Keratinocyte (primary cell): ENCODE data around the gene SPINT3. TPM values are rescaled to one million over a fixed set of nuclear protein-coding genes. Genes with fewer than 3 reads are reported as not detected.

Experiments used
- DNase-seq: peaks from one replicate; pipeline ENCODE4 v3.0.0-alpha.2; 2011; ENCODE audit warnings: low read depth, missing footprints, low spot score
- FAIRE-seq: peaks from 2 replicates; lab custom pipeline; 2011; peaks lifted over from hg19 to GRCh38; lab: Jason Lieb, UNC
- H2AFZ ChIP-seq: 2 replicates; pipeline ENCODE4 v1.6.0; 2012; ENCODE audit warnings: low read length, control low read depth, inconsistent platforms; ENCODE audit not compliant: control insufficient read depth
- H3K27ac ChIP-seq: 2 replicates; pipeline ENCODE4 v1.5.1; 2011; ENCODE audit warnings: low read length; ENCODE audit not compliant: control insufficient read depth, insufficient read depth
- H3K27me3 ChIP-seq: 3 replicates; pipeline ENCODE4 v1.6.0; 2011; ENCODE audit warnings: low read length; ENCODE audit not compliant: control insufficient read depth, insufficient read depth; ENCODE audit errors: extremely low read depth
- H3K36me3 ChIP-seq, 2 experiments: 2 replicates in 1 of 2; 3 replicates in 1 of 2; pipeline ENCODE4 v1.5.1; 2011; ENCODE audit warnings: low read length in 2 of 2, mild to moderate bottlenecking in 1 of 2; ENCODE audit not compliant: control insufficient read depth in 2 of 2, insufficient read depth in 2 of 2; ENCODE audit errors: extremely low read depth in 1 of 2
- H3K4me1 ChIP-seq: 3 replicates; pipeline ENCODE4 v1.5.1; 2011; ENCODE audit warnings: low read length; ENCODE audit not compliant: control insufficient read depth, insufficient read depth; ENCODE audit errors: extremely low read depth
- H3K4me2 ChIP-seq: 3 replicates; pipeline ENCODE4 v1.6.0; 2011; ENCODE audit warnings: low read depth, low read length; ENCODE audit not compliant: control insufficient read depth, insufficient read depth; ENCODE audit errors: extremely low read depth
- H3K4me3 ChIP-seq, 3 experiments: fragments of 200-600 bp in 1 of 3; sonication (generic) in 1 of 3; 2 replicates in 2 of 3; 3 replicates in 1 of 3; pipeline ENCODE4 v1.5.1; 2011 to 2016; ENCODE audit warnings: low read length in 3 of 3, mild to moderate bottlenecking in 3 of 3, control low read depth in 2 of 3, inconsistent platforms in 1 of 3, low read depth in 1 of 3, mixed read lengths in 1 of 3, mixed run types in 1 of 3, moderate library complexity in 1 of 3; ENCODE audit not compliant: control insufficient read depth in 2 of 3, insufficient read depth in 2 of 3; ENCODE audit errors: extremely low read depth in 1 of 3
- H3K79me2 ChIP-seq: 2 replicates; pipeline ENCODE4 v1.6.0; 2012; ENCODE audit warnings: low read length; ENCODE audit not compliant: control insufficient read depth, insufficient read depth
- H3K9ac ChIP-seq: 3 replicates; pipeline ENCODE4 v1.6.0; 2011; ENCODE audit warnings: low read length; ENCODE audit not compliant: control insufficient read depth, insufficient read depth; ENCODE audit errors: extremely low read depth
- H3K9me1 ChIP-seq: 3 replicates; pipeline ENCODE4 v1.6.0; 2011; ENCODE audit warnings: low read length; ENCODE audit not compliant: control insufficient read depth, insufficient read depth; ENCODE audit errors: extremely low read depth
- H3K9me3 ChIP-seq: 2 replicates; pipeline ENCODE4 v1.5.1; 2012; ENCODE audit warnings: low read depth, low read length; ENCODE audit not compliant: control insufficient read depth
- H4K20me1 ChIP-seq: 3 replicates; pipeline ENCODE4 v1.6.0; 2011; ENCODE audit warnings: low read length; ENCODE audit not compliant: control insufficient read depth, insufficient read depth; ENCODE audit errors: extremely low read depth
- EZH2 ChIP-seq: IDR thresholded peaks from one replicate; pipeline ENCODE4 v1.6.1; 2012; ENCODE audit warnings: inconsistent platforms, mild to moderate bottlenecking, low read length, moderate library complexity
- dilution Hi-C: fragments of 300-500 bp; cut with MboI; formaldehyde crosslinking; loops from one replicate; pipeline ENCODE4 v1.7.0; 2020; ENCODE audit warnings: low sequenced_read_pairs; ENCODE audit not compliant: extremely low pct_ligation_motif_present
- polyA plus RNA-seq, 5 experiments: library from polyadenylated mRNA; depleted of rRNA in 3 of 5; stranded (reverse) in 3 of 5; stranded (forward) in 1 of 5; unstranded in 1 of 5; fragments of >200 nt; gene quantifications; 1 replicate in 1 of 5; 2 replicates in 3 of 5; 3 replicates in 1 of 5; pipeline versions ENCODE4 v1.2.1 to v1.2.3, GENCODE V29; 2011 to 2012; ENCODE audit warnings: missing spikeins in 2 of 5, low read depth in 1 of 5, low replicate concordance in 1 of 5
- TF ChIP-seq, protein P1 (sequence below), 3 experiments: IDR thresholded peaks in 1 of 3; conservative IDR thresholded peaks in 1 of 3; optimal IDR thresholded peaks in 1 of 3; 2 replicates in 2 of 3; 3 replicates in 1 of 3; pipeline versions ENCODE3 to v1.5.1; 2011; ENCODE audit warnings: low read length in 3 of 3, mild to moderate bottlenecking in 3 of 3, moderate library complexity in 2 of 3, control low read depth in 1 of 3, inconsistent platforms in 1 of 3; ENCODE audit not compliant: insufficient read depth in 2 of 3; ENCODE audit errors: extremely low read depth in 1 of 3

The SPINT3 gene
- polyA plus RNA-seq, 1 donor (not counting 4 experiments of a cell fraction or from before 2014, with no cell fraction given): not detected

DNA sequence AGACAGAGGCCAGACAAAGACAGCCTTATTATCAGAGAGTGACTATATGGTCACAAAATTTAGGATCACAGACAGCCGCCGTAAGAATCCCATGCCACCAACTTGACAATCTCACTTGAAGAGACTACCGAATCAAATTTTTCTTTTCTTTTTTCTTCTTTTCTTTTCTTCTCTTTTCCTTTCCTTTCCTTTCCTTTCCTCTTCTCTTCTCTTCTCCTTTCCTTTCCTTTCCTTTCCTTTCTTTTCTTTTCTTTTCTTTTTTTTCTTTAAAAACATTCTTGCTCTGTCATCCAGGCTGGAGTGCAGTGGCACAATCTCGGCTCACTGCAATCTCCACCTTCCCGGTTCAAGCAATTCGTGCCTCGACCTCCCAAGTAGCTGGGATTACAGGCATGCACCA, 33.0 kb upstream of the SPINT3 start:
- Histone ChIP-seq H3K9ac (no peak overlapping the region), H3K79me2 (no peaks in the 10 kb centered on the region), H3K36me3 (no peaks in the 10 kb centered on the region), H3K9me1 (no peaks in the 10 kb centered on the region), H3K4me3 (no peak overlapping the region), H3K4me2 (no peak overlapping the region), H3K27me3 (peaks cover 9% of the 10 kb centered on the region), H4K20me1 (no peaks in the 10 kb centered on the region), H2AFZ (no peak overlapping the region), H3K27ac (no peak overlapping the region), H3K9me3 (no peaks in the 10 kb centered on the region), H3K4me1 (no peaks in the 10 kb centered on the region)
- dilution Hi-C loops: no loop called here
- no peak for FAIRE-seq
- DNase-seq: no peak
- TF ChIP-seq, protein P1, sequence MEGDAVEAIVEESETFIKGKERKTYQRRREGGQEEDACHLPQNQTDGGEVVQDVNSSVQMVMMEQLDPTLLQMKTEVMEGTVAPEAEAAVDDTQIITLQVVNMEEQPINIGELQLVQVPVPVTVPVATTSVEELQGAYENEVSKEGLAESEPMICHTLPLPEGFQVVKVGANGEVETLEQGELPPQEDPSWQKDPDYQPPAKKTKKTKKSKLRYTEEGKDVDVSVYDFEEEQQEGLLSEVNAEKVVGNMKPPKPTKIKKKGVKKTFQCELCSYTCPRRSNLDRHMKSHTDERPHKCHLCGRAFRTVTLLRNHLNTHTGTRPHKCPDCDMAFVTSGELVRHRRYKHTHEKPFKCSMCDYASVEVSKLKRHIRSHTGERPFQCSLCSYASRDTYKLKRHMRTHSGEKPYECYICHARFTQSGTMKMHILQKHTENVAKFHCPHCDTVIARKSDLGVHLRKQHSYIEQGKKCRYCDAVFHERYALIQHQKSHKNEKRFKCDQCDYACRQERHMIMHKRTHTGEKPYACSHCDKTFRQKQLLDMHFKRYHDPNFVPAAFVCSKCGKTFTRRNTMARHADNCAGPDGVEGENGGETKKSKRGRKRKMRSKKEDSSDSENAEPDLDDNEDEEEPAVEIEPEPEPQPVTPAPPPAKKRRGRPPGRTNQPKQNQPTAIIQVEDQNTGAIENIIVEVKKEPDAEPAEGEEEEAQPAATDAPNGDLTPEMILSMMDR (optimal IDR thresholded peaks at IDR 0.05 in 1 of 3, IDR thresholded peaks at IDR 0.05 in 1 of 3, conservative IDR thresholded peaks at IDR 0.05 in 1 of 3; ENCODE audit: extremely low read depth in 1 of 3, insufficient read depth in 2 of 3, low read length in 3 of 3): no peak
- TF ChIP-seq EZH2: no peak

GRCh38 chr20:45547206-45547770, 31.9 kb upstream of the SPINT3 start, which contains the start of gene EPPIN:
EPPIN (minus strand) TSS chr20:45547401; CDS start chr20:45547357, 44 bp downstream.
- Histone ChIP-seq H3K9ac (no peak within 1 kb of the TSS), H3K4me3 (no peak within 1 kb of the TSS), H3K4me2 (no peak within 1 kb of the TSS), H2AFZ (no peak within 1 kb of the TSS), H4K20me1 (no peaks in the 10 kb centered on the region), H3K9me3 (no peaks in the 10 kb centered on the region), H3K79me2 (no peaks in the 10 kb centered on the region), H3K27ac (no peak within 1 kb of the TSS), H3K9me1 (no peaks in the 10 kb centered on the region), H3K27me3 (peaks cover 18% of the 10 kb centered on the region), H3K4me1 (no peaks in the 10 kb centered on the region), H3K36me3 (no peaks in the 10 kb centered on the region)
- FAIRE-seq (no peak), DNase-seq (no peak)
- dilution Hi-C loops: no loop called here
- TF ChIP-seq EZH2: no peak
- TF ChIP-seq, protein P1 (optimal IDR thresholded peaks at IDR 0.05 in 1 of 3, IDR thresholded peaks at IDR 0.05 in 1 of 3, conservative IDR thresholded peaks at IDR 0.05 in 1 of 3; ENCODE audit: extremely low read depth in 1 of 3, insufficient read depth in 2 of 3, low read length in 3 of 3): no peak
